A673 (cell line): Measurements from ENCODE around the gene GRIP1. TPM values are rescaled to one million over a fixed set of nuclear protein-coding genes. Genes with fewer than 3 reads are reported as not detected.

Experiments
- BruUV-seq: library from RNA; stranded (reverse); fragments of 400-500 nt; replicated peaks from 2 replicates; lab custom pipeline; 2021; lab: Mats Ljungman, UMichigan
- CTCF ChIA-PET: fragments of 300-600 bp; sonication (Branson Sonifier 250); formaldehyde crosslinking; loops from one replicate; lab custom pipeline; 2022; ENCODE audit warnings: antibody characterized with exemption; lab: Charles Lee
- POLR2A ChIA-PET: fragments of 300-600 bp; sonication (Branson Sonifier 250); formaldehyde crosslinking; loops from one replicate; lab custom pipeline; 2022; ENCODE audit warnings: antibody characterized with exemption; ENCODE audit not compliant: low non-redundant PET; lab: Charles Lee
- DNase-seq: peaks from one replicate; pipeline ENCODE4 v3.0.0-alpha.2; 2015; ENCODE audit warnings: low spot score
- H3K27ac ChIP-seq: fragments of 200-600 bp; sonication (generic); 2 replicates; pipeline ENCODE4 v1.5.1; 2016; ENCODE audit warnings: mixed run types, low read depth, mild to moderate bottlenecking, mixed read lengths, antibody characterized with exemption, low read length; ENCODE audit not compliant: poor library complexity, severe bottlenecking
- H3K27me3 ChIP-seq: fragments of 200-600 bp; sonication (generic); replicated peaks from 2 replicates; pipeline ENCODE4 v1.6.1; 2017; ENCODE audit warnings: mixed run types, low read depth, mild to moderate bottlenecking, mixed read lengths, antibody characterized with exemption, low read length; ENCODE audit not compliant: insufficient read depth, poor library complexity
- H3K36me3 ChIP-seq: fragments of 200-600 bp; sonication (generic); 2 replicates; pipeline ENCODE4 v1.6.1; 2016; ENCODE audit warnings: mixed run types, mild to moderate bottlenecking, mixed read lengths, antibody characterized with exemption, low read length; ENCODE audit not compliant: insufficient read depth, poor library complexity, severe bottlenecking
- H3K4me1 ChIP-seq: fragments of 200-600 bp; sonication (generic); 2 replicates; pipeline ENCODE4 v1.6.1; 2017; ENCODE audit warnings: mixed run types, mild to moderate bottlenecking, mixed read lengths, antibody characterized with exemption, low read length; ENCODE audit not compliant: insufficient read depth, poor library complexity, severe bottlenecking
- H3K4me3 ChIP-seq: fragments of 200-600 bp; sonication (generic); 2 replicates; pipeline ENCODE4 v1.5.1; 2016; ENCODE audit warnings: low read depth, mixed run types, mild to moderate bottlenecking, mixed read lengths, low read length; ENCODE audit not compliant: poor library complexity, severe bottlenecking
- H3K9me3 ChIP-seq: fragments of 200-600 bp; sonication (generic); 2 replicates; pipeline ENCODE4 v1.6.1; 2016; ENCODE audit warnings: mixed run types, low read depth, mild to moderate bottlenecking, mixed read lengths, antibody characterized with exemption, low read length; ENCODE audit not compliant: poor library complexity, severe bottlenecking
- CTCF ChIP-seq: fragments of 300-800, 200-600 bp; sonication (generic); conservative IDR thresholded peaks from 2 replicates; pipeline ENCODE4 v1.5.1; 2017; ENCODE audit warnings: low read depth, mild to moderate bottlenecking, antibody characterized with exemption, low read length, moderate library complexity, mixed read lengths
- EZH2 ChIP-seq: fragments of 200-600 bp; sonication (generic); IDR thresholded peaks from 2 replicates; pipeline ENCODE4 v1.6.1; 2017; ENCODE audit warnings: borderline replicate concordance, low read depth, mild to moderate bottlenecking, mixed read lengths, antibody characterized with exemption, low read length; ENCODE audit not compliant: poor library complexity, severe bottlenecking
- intact Hi-C: fragments of 100-400 bp; cut with micrococcal nuclease; formaldehyde crosslinking; loops from one replicate; pipeline ENCODE4 v1.10.0; 2022; ENCODE audit not compliant: unreplicated experiment
- total RNA-seq: library from RNA; stranded (reverse); gene quantifications from 2 replicates; pipeline ENCODE4 v1.2.3, GENCODE V29; 2021

Gene GRIP1
- total RNA-seq, 1 experiment from 2014 or later: 3.6 TPM

GRCh38 chr12:66456612-66457011 lies 222.3 kb downstream of the GRIP1 start:
- Histone ChIP-seq H3K9me3 (no peaks in the 10 kb centered on the region), H3K4me1 (peaks cover 5% of the 10 kb centered on the region), H3K27me3 (peaks cover 34% of the 10 kb centered on the region), H3K4me3 (no peak overlapping the region), H3K36me3 (no peaks in the 10 kb centered on the region), H3K27ac (no peak overlapping the region)
- ChIA-PET POLR2A (no interaction called here), CTCF (no interaction called here)
- intact Hi-C loops: no loop called here
- TF ChIP-seq CTCF: no peak
- DNase-seq: no peak
- BruUV-seq: no TSS peak

- Histone ChIP-seq H3K9me3 (no peaks in the 10 kb centered on the region), H3K4me3 (no peak overlapping the region), H3K4me1 (no peaks in the 10 kb centered on the region), H3K36me3 (no peaks in the 10 kb centered on the region), H3K27me3 (peaks cover 37% of the 10 kb centered on the region), H3K27ac (no peak overlapping the region)
- TF ChIP-seq EZH2: no peak
- no peak for TF ChIP-seq CTCF
- ChIA-PET CTCF (no interaction called here), POLR2A (no interaction called here)
- intact Hi-C loops: no loop called here
- DNase-seq: no peak
- BruUV-seq: no TSS peak
These were observed 225.0 kb downstream of the GRIP1 start for GRCh38 chr12:66453844-66454243.

GRCh38 chr12:66453120-66453519 lies 225.8 kb downstream of the GRIP1 start:
- Histone ChIP-seq H3K27ac (no peak overlapping the region), H3K36me3 (no peaks in the 10 kb centered on the region), H3K4me3 (no peak overlapping the region), H3K9me3 (no peaks in the 10 kb centered on the region), H3K4me1 (no peaks in the 10 kb centered on the region), H3K27me3 (peaks cover 44% of the 10 kb centered on the region)
- DNase-seq: no peak
- ChIA-PET CTCF (no interaction called here), POLR2A (no interaction called here)
- BruUV-seq: no TSS peak
- no peak for TF ChIP-seq CTCF
- TF ChIP-seq EZH2: no peak
- intact Hi-C loops: no loop called here
